NCI-H1930 (cell line): Measurements from ENCODE around the gene HSPBP1.

Experiments used
- DNase-seq, 2 experiments: peaks; one replicate each; lab custom pipeline; 2025; lab: John Stamatoyannopoulos, UW

Gene HSPBP1

DNA sequence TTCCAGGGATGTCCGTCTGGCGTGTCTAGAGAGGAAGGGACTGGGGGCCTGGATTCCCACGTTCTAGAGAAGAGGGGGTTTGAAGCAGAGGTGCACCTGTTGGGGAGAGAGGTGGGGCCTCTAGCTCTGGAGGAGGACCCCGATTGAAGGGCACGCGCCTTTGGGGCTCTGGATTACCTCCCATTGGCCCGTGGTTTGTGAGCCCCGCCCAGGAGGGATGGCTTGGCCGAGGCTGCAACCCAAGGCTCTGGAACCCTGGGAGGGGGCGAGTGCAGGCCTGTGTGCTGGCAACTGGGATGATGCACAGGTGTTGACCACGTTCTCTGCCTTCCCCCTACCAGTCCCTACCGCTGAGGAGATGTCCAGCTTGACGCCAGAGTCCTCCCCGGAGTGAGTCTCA is 25.1 kb upstream of the HSPBP1 start:
- DNase-seq, result no peak

DNA sequence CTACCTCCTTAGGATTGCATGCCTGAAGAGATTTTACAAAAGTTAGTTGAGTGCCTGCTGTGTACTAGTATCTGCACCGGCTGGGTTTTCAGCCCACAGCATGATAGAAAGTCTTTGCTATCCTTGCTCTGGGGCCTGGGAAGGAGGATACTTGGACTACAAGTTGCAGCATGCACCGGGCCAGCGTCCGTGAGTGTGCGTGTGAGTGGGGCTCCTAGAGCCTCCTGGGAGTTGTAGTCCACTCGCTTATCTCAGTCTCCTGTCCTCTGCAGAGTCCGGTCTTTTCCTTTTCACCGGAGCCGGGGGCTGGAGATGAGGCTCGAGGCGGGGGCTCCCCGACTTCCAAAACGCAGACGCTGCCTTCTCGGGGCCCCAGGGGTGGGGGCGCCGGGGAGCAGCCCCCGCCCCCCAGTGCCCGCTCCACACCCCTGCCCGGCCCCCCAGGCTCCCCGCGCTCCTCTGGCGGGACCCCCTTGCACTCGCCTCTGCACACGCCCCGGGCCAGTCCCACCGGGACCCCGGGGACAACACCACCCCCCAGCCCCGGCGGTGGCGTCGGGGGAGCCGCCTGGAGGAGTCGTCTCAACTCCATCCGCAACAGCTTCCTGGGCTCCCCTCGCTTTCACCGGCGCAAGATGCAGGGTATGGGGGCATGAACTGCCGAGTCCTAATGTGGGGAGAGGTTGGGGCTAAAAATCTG is 24.5 kb upstream of the HSPBP1 start:
- DNase-seq, result peak; percentile 34 to 68

DNA sequence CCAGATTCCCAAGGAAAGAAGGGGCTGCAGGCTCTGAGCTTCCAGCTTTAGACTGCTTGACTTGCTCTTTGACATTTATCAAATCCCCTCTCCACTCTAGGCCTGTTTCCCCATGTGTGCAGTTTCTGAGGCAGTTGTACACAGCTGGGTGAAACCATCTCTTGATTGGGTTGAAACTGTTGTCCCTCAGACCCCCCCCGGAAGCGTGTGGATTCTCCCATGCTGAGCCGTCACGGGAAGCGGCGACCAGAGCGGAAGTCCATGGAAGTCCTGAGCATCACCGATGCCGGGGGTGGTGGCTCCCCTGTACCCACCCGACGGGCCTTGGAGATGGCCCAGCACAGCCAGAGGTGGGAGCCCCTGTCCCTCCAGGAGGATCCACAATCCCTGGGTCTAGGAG is 23.6 kb upstream of the HSPBP1 start:
- no peak for DNase-seq

DNA sequence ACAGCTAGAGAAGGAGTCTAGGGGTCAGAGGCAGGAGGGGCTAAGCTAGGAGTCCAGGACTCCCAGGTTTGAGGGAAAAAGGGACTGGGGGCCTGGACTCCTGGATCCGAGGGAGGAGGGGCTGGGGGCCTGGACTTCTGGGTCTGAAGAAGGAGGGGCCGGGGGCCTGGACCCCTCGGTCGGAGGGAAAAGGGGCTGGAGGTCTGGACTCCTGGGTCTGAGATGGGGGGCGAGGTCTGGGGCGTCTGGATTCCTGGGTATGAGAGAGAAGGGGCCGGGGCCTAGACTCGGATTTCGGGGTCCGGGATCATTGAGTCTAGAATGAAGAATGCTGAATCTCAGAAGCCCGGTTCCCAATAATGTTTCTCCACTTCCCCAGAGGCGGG is 22.4 kb upstream of the HSPBP1 start:
- DNase-seq, result no peak

GRCh38 chr19:55301459-55302317 is 21.8 kb upstream of the HSPBP1 start:
- peak; percentile 81 to 91 for DNase-seq

DNA sequence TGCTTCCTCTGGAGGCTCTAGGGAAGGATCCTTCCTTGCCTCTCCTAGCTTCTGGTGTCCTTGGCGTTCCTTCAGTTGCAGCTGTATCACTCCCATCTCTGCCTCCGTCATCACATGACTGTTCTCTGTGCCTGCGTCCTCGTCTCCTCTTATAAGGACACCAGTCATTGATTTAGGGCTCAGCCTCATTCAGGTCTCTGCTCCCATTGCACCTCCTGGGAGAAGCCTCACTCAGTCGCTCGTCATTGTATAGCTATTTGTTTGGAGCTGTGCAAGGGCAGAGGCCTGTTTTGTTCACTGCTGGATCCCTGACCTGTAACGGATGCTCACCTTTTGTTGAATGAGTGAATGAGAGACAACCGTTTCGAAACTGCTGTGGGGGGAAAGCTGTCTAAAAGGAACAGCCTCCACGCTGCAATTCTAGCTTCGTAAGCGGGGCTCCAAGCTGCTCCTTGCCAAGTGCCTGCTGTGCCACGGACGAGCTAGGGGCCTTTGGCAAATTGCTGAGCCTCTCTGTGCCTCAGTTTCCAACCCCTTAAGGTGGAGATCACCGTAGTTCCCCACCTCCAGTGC is 21.1 kb upstream of the HSPBP1 start:
- DNase-seq, result no peak

- no peak for DNase-seq
Observed at GRCh38 chr19:55299991-55300390, 20.1 kb upstream of the HSPBP1 start.

DNA sequence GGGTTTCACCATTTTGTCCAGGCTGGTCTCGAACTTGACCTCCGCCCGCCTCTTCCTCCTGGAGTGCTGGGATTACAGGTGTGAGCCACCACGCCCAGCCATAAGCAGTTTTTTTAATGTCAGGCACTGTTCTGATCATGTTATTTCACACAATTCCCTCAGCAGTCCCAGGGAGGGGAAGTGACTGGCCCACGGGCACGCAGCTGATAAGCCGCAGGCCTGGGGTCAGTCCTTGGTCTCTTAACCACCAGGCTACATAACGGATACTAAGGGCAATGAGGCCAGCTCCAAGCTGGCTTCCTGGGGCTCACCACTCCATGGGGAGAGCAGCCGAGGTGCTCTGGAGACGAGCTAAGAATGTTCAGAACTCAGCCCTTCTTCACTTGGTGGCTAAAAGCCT is 17.4 kb upstream of the HSPBP1 start:
- DNase-seq, result no peak

- DNase-seq, result no peak
Observed at GRCh38 chr19:55289117-55289796, 9.3 kb upstream of the HSPBP1 start.

DNA sequence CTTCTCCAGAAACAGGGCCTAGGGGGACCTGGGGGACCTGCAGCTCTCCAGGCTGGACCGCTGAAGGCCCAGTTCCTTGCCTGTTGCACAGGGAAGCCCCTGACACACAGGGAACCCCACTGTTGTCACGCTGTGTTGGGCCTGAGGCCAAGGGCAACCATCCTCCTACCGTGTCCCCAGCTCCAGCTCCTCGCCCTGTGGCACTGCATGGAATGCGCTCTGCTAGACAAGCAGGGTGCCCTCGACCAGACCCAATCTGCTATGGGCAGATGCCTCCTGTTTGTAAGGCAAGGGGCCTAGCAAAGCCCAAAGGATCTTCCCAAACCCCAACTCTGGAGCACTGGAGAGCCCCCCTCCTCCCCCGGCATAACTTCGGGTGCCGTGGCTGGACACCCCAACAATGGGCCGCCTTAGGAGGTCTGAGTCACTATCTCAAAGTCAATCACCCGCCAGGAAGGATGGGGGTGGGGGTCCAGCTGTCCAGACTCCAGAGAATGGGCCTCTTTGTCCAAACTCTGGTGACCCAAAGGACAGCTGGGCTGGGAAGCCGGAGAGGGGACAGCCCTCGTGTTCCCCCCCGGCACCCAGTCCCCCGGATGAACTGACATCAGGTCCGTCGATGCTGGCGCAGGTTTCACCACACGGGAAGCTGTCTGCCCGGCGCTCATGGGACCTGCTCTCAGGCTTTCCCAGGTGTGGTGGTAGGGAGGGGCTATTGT is 7.6 kb upstream of the HSPBP1 start:
- no peak for DNase-seq

DNA sequence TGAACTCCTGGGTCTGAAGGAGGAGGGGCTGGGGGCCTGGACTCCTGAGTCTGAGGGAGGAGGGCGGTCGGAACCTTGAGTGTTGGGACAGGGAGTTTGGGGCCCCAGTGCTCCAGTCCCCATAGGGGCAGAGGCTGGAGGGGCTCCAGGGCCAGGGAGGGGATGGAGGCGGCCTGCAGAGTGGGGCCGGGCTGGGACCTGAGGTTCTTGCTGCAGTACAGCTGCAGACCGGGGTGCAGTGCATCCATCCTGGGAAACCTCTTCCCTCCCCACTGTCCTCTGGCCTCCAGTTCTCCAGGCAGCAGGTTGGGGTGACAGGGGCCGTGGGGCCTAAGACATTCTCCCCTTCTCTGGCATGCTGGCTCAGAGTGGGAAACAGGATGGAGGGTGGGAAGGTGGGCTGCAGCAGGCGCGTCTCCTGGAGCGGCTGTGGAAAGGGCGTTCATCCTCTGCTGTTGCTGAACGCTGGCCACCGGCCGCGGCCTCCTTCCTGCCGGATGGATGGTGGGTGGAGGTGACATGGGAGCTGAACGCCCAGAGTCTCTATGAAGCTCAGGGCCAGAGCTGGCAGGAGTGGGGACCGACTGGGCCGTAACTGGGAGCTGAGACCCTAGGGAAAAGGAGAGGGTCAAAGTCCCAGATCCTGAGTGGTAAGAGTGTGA is 5.5 kb upstream of the HSPBP1 start:
- DNase-seq, result no peak

DNA sequence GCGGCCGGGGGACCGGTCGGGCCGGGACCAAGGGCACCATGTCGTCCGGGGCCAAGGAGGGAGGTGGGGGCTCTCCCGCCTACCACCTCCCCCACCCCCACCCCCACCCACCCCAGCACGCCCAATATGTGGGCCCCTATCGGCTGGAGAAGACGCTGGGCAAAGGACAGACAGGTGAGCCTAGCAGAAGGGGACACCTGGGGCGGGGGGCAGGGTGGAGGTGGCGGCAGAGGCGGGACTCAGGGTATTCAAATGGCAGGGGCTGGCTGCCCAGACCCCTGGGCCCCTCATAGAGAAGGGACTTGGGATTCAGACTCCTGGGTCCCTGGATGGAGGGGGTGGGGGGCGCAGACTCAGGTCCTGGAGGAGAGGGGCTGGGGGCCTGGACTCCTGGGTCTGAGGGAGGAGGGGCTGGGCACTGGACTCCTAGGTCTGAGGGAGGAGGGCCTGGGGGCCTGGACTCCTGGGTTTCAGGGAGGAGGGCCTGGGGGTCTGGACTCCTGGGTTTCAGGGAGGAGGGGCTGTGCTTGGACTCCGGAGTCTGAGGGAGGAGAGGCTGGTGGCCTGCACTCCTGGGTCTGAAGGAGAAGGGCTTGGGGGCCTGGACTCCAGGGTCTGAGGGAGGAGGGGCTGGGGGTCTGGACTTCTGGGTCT is 4.6 kb upstream of the HSPBP1 start:
- DNase-seq, result no peak

DNA sequence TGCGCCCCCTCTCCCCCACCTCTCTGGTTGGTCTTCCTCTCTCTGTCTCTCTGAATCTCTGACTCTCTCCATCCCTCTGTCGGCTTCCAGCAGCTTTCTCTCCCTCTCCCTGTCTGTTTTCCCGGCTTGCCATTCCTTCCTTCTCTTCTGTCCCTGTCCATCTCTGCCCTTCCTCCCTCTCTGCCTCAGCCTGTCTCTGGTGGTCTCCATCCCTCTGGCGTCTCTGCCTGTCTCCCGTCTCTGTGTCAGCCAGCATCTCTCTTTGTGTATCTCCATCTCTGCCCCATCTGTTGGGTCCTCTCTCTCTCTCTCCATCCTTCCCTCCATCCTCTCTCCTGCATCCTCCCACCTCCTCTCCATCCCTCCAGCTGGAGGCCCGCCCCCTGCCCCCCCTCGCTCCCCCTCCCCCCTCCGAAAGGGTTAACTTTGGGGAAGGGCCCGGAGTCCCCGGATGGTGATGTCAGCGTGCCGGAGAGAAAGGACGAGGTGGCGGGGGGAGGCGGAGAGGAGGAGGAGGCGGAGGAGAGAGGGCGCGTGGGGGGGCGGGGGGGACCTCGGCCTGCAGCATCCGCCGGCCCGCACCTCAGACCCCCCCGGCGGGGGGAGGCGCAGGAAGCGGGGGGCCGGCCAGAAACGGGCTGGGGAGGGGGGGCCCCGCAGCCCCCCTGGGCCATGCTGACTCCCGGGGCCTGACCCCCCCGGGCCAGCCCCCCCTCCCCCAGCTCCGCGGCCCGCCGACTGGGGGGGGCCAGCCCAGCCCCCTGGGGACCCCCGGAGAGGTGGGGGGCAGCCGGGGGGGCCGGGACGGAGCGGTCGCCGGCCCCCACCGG is 3.9 kb upstream of the HSPBP1 start, which contains the start of gene BRSK1:
Gene BRSK1 (plus strand): TSS at position 450 of the 830 bp plus-strand sequence. CDS start 446 bp downstream, outside the sequence.
- DNase-seq, result peak; percentile 67 to 79

DNA sequence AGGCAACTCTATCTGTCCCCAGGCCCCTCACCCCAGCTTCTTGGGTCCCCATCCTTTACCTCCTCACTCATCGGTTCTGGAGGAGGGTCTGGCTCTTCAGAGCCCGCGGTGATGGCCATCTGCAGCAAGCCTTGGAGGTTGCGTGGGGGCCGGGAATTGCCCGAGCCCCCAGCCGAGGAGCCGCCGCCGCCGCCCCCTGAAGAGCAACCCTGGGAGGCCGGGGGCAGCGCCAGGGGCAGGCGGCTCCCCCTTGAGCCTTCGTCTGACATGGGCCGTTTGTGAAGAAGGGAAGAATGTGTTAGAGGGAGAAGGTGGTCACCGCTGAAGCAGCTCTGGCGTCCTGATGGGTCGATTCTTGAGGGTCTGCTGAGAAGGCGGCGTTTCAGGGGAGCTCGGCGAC is 570 bp downstream of the HSPBP1 start:
- DNase-seq, result no peak

DNA sequence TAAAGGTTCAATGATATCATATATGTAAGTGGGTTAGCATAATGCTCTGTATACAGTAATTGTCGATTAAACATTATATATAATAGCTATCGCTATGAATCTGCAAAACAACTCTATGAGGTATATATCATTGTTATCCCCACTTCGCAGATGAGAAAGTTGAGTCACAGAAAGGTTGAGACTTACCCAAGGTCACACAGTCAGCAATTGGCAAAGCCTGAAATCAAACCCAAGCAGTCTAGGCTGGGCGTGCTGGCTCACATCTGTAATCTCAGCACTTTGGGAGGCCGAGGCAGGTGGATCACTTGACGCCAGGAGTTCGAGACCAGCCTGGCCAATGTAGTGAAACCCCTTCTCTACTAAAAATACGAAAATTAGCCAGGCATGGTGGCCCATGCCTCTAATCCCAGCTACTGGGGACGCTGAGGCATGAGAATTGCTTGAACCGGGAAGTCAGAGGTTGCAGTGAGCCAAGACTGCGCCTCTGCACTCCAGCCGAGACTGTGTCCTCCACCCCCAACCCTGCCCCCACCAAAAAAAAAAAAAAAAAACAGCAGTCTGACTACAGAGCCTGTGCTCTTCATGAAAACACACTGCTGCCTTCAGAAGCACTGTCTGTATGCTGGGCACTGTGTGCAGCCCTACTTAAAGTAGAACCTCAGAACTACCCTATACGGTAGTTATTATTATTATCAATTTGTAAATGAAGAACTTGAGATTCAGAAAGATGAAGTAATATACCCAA is 1.3 kb downstream of the HSPBP1 start:
- no peak for DNase-seq

DNA sequence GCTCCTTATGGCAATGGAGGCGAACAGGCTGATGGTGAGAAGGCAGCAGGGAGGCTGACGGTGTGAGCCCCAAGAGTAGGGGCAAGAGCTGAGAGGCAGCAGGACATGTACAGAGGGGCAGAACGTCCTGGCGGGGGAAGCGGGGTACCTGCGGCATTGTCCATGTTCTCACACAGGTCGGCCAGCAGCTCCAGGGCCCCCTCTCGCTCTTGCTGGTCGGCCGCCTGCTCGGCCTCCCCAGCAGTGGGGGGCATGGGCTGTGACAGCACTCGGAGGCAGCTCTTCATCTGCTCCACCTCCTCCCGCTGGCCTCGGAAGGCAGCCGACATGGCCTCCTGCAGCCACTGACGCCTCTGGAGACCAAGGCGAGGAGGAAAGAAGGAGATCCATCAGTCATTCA is 2.4 kb downstream of the HSPBP1 start:
- DNase-seq, result no peak

DNA sequence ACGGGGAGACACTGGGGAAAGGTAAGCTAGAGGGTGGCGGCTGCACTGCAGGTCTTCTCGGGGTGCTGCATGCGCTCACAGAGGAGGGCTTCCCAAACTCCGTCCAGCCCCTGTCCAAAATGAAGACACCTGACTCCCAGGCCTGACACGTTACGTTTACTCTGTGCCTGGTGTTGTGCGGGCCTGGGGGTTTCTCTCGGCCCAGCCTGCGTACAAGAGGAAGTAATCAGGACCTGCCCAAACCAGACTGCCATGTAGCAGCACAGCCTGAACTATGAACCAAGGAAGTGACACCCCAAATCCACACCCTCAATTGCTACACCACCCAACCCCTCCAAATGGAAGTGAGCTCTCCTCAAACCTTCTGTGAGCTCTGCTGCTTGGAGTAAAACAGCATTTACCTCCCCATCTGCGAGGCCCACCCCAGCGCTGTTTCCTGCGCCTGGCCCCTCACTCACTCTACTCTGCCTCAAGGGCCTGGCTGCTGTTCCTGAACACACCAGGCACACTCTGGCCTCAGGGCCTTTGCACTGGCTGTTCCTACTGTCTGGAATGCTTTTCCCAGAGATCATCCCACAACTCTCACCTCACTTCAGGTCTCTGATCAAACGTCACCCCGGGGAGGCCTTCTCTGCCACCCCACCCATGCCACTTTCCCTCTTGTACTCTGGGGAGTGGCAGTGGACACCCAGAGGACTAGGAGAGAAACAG is 3.0 kb downstream of the HSPBP1 start:
- no peak for DNase-seq
